GM18951 (cell line): Measurements from ENCODE around the gene SCMH1.

Experiments used
- POLR2A ChIP-seq: IDR thresholded peaks from 4 replicates; pipeline ENCODE4 v1.6.1; 2011; ENCODE audit warnings: mild to moderate bottlenecking; ENCODE audit not compliant: insufficient read length, insufficient read depth; ENCODE audit errors: extremely low read depth
- in situ Hi-C: fragments of 300-500 bp; cut with MboI; formaldehyde crosslinking; loops from one replicate; pipeline ENCODE4 v1.12.0; 2022; ENCODE audit warnings: low sequenced_read_pairs, mixed read lengths, inconsistent platforms; ENCODE audit not compliant: unreplicated experiment

The SCMH1 gene

GRCh38 chr1:41241749-41242341, at the start of gene SCMH1:
Gene SCMH1, minus strand, starts transcription at chr1:41242306. Its CDS starts 56,173 bp downstream, at chr1:41186133.
- TF ChIP-seq POLR2A: no peak
- in situ Hi-C loops: no loop called here

GRCh38 chr1:41291195-41291594, 49.1 kb upstream of the SCMH1 start:
- TF ChIP-seq POLR2A: no peak
- in situ Hi-C loops: no loop called here

DNA sequence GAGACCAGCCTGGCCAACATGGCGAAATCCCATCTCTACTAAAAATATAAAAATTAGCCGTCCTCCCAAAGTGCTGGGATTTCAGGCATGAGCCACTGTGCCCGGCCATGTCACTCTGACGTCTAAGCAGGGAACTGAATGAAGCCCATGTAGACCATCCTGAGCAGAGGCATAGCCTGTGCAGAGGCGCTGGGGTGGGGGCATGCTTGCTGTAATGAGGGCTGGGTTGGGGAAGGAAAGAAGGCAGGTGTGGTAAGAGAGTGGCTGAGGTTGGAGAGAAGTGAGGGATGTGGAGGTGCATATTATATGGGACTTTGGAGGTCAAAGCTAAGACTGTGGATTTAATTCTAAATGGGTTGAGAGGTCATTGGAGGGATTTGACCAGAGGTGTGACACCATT, 47.1 kb upstream of the SCMH1 start:
- TF ChIP-seq POLR2A: no peak
- in situ Hi-C loops: loop anchor here (10.0 kb wide), 1 partner anchor 126 kb away; no protein-coding TSS in a partner anchor

- in situ Hi-C loops: loop anchor here (10.0 kb wide), 1 partner anchor 128 kb away; no protein-coding TSS in a partner anchor
- TF ChIP-seq POLR2A: no peak
Measured at GRCh38 chr1:41286992-41287391, 44.9 kb upstream of the SCMH1 start.

DNA sequence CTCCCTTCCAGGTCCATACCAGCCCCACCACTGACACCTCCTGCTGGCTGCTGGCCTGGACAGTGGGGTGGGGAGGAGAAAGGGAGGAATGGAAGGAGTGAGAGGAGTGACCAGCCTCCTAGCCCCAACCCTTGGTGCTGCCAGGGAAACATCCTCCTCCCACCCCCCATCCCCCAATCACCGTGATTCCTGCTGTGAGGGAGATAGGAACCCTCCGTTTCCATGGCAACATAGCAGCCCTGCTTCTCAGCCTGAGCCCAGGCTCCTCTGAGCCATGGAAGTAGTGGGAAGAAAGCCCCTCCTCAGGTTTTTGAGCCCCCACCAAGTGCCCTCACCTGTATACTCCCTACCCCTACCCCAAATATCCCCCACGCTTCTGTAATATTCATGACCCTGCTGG, 44.4 kb upstream of the SCMH1 start:
- TF ChIP-seq POLR2A: no peak
- in situ Hi-C loops: loop anchor here (10.0 kb wide), 1 partner anchor 128 kb away; no protein-coding TSS in a partner anchor

GRCh38 chr1:41285818-41286217, 43.7 kb upstream of the SCMH1 start:
- TF ChIP-seq POLR2A: no peak
- in situ Hi-C loops: loop anchor here (10.0 kb wide), 1 partner anchor 129 kb away; no protein-coding TSS in a partner anchor

DNA sequence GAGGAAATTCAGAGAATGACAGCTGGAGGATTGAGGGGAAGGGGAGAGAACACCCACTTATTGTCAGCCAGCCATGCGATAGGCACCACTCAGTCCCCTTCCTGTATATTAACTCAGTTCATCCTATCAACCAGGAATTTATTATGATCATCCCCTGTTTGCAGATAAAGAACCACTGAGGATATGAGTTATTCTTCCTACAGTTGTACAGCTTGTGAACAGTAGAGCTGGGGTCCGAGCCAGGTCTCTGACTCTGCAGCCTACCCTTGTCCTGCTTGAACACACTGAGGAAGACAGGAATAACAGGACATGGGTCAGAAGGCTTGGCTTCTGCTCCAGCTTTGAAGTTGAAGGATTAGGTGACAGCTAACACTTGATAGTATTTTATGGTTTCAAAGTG, 42.0 kb upstream of the SCMH1 start:
- in situ Hi-C loops: loop anchor here (10.0 kb wide), 1 partner anchor 131 kb away; no protein-coding TSS in a partner anchor
- no peak for TF ChIP-seq POLR2A

- in situ Hi-C loops: loop anchor here (10.0 kb wide), 1 partner anchor 132 kb away; no protein-coding TSS in a partner anchor
- no peak for TF ChIP-seq POLR2A
Measured at GRCh38 chr1:41282679-41283317, 40.7 kb upstream of the SCMH1 start.

DNA sequence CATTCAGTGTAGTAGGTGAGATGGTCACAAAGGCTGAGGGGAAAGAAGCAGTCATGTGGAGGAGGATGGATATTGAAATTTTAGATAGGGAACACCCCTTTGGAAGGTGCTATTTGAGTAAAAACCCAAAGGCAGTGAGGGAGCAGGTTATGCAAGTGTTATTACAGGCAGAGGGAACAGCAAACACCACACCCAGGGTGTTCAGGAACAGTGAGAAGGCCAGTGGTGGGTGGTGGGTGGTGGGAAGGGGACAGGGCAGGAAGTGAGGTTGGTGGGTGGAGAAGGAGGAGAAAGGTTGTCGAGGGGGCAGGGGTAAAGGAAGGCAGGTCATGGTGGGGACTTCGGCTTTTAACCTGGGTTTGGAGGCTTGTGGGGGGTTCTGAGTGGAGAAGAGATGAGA, 39.2 kb upstream of the SCMH1 start:
- in situ Hi-C loops: loop anchor here (10.0 kb wide), 1 partner anchor 133 kb away; no protein-coding TSS in a partner anchor
- TF ChIP-seq POLR2A: no peak

- in situ Hi-C loops: loop anchor here (10.0 kb wide), 1 partner anchor 134 kb away; no protein-coding TSS in a partner anchor
- no peak for TF ChIP-seq POLR2A
Measured at GRCh38 chr1:41280202-41281032, 38.3 kb upstream of the SCMH1 start.

GRCh38 chr1:41278076-41278475, 36.0 kb upstream of the SCMH1 start:
- TF ChIP-seq POLR2A: no peak
- in situ Hi-C loops: no loop called here

- TF ChIP-seq POLR2A: no peak
- in situ Hi-C loops: no loop called here
Measured at GRCh38 chr1:41277371-41277975, 35.4 kb upstream of the SCMH1 start.

GRCh38 chr1:41275831-41276230, 33.7 kb upstream of the SCMH1 start:
- no peak for TF ChIP-seq POLR2A
- in situ Hi-C loops: no loop called here
